ENCODE measurements around the gene FOXL3.

The FOXL3 gene

GRCh38 chr7:318878-319661 lies 29.1 kb downstream of the FOXL3 start:
- ATAC-seq (ENCODE audit: low read depth), result no peak
- Mint-ChIP-seq H3K27ac (no peak overlapping the region), H3K4me1 (no peaks in the 10 kb centered on the region), H3K36me3 (no peaks in the 10 kb centered on the region), H3K9me3 (peaks cover 4% of the 10 kb centered on the region), H3K27me3 (peaks cover 23% of the 10 kb centered on the region), H3K4me3 (no peak overlapping the region)
- no peak for DNase-seq (ENCODE audit: low spot score in 2 of 2)

GRCh38 chr7:320297-320696 lies 30.3 kb downstream of the FOXL3 start:
- no peak for DNase-seq (ENCODE audit: low spot score in 2 of 2)
- no peak overlapping the region for H3K4me3 Mint-ChIP-seq
- no peaks in the 10 kb centered on the region for H3K4me1 Mint-ChIP-seq
- no peak overlapping the region for H3K27ac Mint-ChIP-seq
- ATAC-seq (ENCODE audit: low read depth), result no peak
- no peaks in the 10 kb centered on the region for H3K36me3 Mint-ChIP-seq
- H3K9me3 Mint-ChIP-seq, result no peaks in the 10 kb centered on the region
- peaks cover 20% of the 10 kb centered on the region for H3K27me3 Mint-ChIP-seq

GRCh38 chr7:322111-322671 lies 32.2 kb downstream of the FOXL3 start:
- Mint-ChIP-seq H3K36me3 (peaks cover 2% of the 10 kb centered on the region), H3K4me3 (no peak overlapping the region), H3K9me3 (peaks cover 2% of the 10 kb centered on the region), H3K4me1 (no peaks in the 10 kb centered on the region), H3K27ac (no peak overlapping the region), H3K27me3 (peaks cover 18% of the 10 kb centered on the region)
- ATAC-seq (ENCODE audit: low read depth) (peak; percentile 97), DNase-seq (ENCODE audit: low spot score in 2 of 2) (peak; percentile 88 to 98)

GRCh38 chr7:322708-323111 lies 32.7 kb downstream of the FOXL3 start:
- no peak overlapping the region for H3K27ac Mint-ChIP-seq
- peaks cover 15% of the 10 kb centered on the region for H3K27me3 Mint-ChIP-seq
- H3K9me3 Mint-ChIP-seq, result peaks cover 2% of the 10 kb centered on the region
- H3K4me1 Mint-ChIP-seq, result no peaks in the 10 kb centered on the region
- peaks cover 2% of the 10 kb centered on the region for H3K36me3 Mint-ChIP-seq
- ATAC-seq (ENCODE audit: low read depth) (no peak), DNase-seq (ENCODE audit: low spot score in 2 of 2) (no peak)
- H3K4me3 Mint-ChIP-seq, result no peak overlapping the region

- no peaks in the 10 kb centered on the region for H3K4me1 Mint-ChIP-seq
- peaks cover 15% of the 10 kb centered on the region for H3K27me3 Mint-ChIP-seq
- DNase-seq (ENCODE audit: low spot score in 2 of 2) (no peak), ATAC-seq (ENCODE audit: low read depth) (no peak)
- no peak overlapping the region for H3K27ac Mint-ChIP-seq
- peaks cover 2% of the 10 kb centered on the region for H3K36me3 Mint-ChIP-seq
- H3K9me3 Mint-ChIP-seq, result peaks cover 2% of the 10 kb centered on the region
- no peak overlapping the region for H3K4me3 Mint-ChIP-seq
These were observed 33.4 kb downstream of the FOXL3 start for GRCh38 chr7:323410-323809.

- DNase-seq (ENCODE audit: low spot score in 2 of 2), result no peak
- H3K27ac Mint-ChIP-seq, result no peak overlapping the region
- H3K27me3 Mint-ChIP-seq, result peaks cover 12% of the 10 kb centered on the region
- H3K36me3 Mint-ChIP-seq, result peaks cover 2% of the 10 kb centered on the region
- no peaks in the 10 kb centered on the region for H3K4me1 Mint-ChIP-seq
- H3K4me3 Mint-ChIP-seq, result no peak overlapping the region
- no peak for ATAC-seq (ENCODE audit: low read depth)
- H3K9me3 Mint-ChIP-seq, result peaks cover 2% of the 10 kb centered on the region
These were observed 34.0 kb downstream of the FOXL3 start for GRCh38 chr7:324011-324410.

- Mint-ChIP-seq H3K27me3 (peaks cover 4% of the 10 kb centered on the region), H3K4me1 (no peaks in the 10 kb centered on the region), H3K36me3 (peaks cover 2% of the 10 kb centered on the region), H3K27ac (no peak overlapping the region), H3K4me3 (no peak overlapping the region), H3K9me3 (peaks cover 2% of the 10 kb centered on the region)
- no peak for ATAC-seq (ENCODE audit: low read depth)
- no peak for DNase-seq (ENCODE audit: low spot score in 2 of 2)
These were observed 35.3 kb downstream of the FOXL3 start for GRCh38 chr7:325051-325798.

- H3K4me3 Mint-ChIP-seq, result no peak overlapping the region
- peaks cover 2% of the 10 kb centered on the region for H3K9me3 Mint-ChIP-seq
- DNase-seq (ENCODE audit: low spot score in 2 of 2) (no peak), ATAC-seq (ENCODE audit: low read depth) (no peak)
- no peaks in the 10 kb centered on the region for H3K4me1 Mint-ChIP-seq
- H3K36me3 Mint-ChIP-seq, result peaks cover 2% of the 10 kb centered on the region
- no peak overlapping the region for H3K27ac Mint-ChIP-seq
- H3K27me3 Mint-ChIP-seq, result peaks cover 6% of the 10 kb centered on the region
These were observed 35.8 kb downstream of the FOXL3 start for GRCh38 chr7:325811-326210.

GRCh38 chr7:326273-326672 lies 36.3 kb downstream of the FOXL3 start:
- DNase-seq (ENCODE audit: low spot score in 2 of 2), result no peak
- peaks cover 2% of the 10 kb centered on the region for H3K9me3 Mint-ChIP-seq
- no peaks in the 10 kb centered on the region for H3K4me1 Mint-ChIP-seq
- ATAC-seq (ENCODE audit: low read depth), result no peak
- peaks cover 2% of the 10 kb centered on the region for H3K36me3 Mint-ChIP-seq
- no peak overlapping the region for H3K4me3 Mint-ChIP-seq
- no peak overlapping the region for H3K27ac Mint-ChIP-seq
- H3K27me3 Mint-ChIP-seq, result peaks cover 10% of the 10 kb centered on the region

GRCh38 chr7:326809-327232 lies 36.9 kb downstream of the FOXL3 start:
- Mint-ChIP-seq H3K27me3 (peaks cover 10% of the 10 kb centered on the region), H3K36me3 (peaks cover 2% of the 10 kb centered on the region), H3K4me1 (no peaks in the 10 kb centered on the region), H3K27ac (no peak overlapping the region), H3K4me3 (no peak overlapping the region), H3K9me3 (peaks cover 2% of the 10 kb centered on the region)
- ATAC-seq (ENCODE audit: low read depth) (no peak), DNase-seq (ENCODE audit: low spot score in 2 of 2) (no peak)

GRCh38 chr7:327233-327931 lies 37.4 kb downstream of the FOXL3 start:
- Mint-ChIP-seq H3K4me1 (no peaks in the 10 kb centered on the region), H3K4me3 (no peak overlapping the region), H3K27me3 (peaks cover 10% of the 10 kb centered on the region), H3K9me3 (peaks cover 2% of the 10 kb centered on the region), H3K36me3 (peaks cover 2% of the 10 kb centered on the region), H3K27ac (no peak overlapping the region)
- no peak for DNase-seq (ENCODE audit: low spot score in 2 of 2)
- no peak for ATAC-seq (ENCODE audit: low read depth)

GRCh38 chr7:327991-328702 lies 38.2 kb downstream of the FOXL3 start:
- no peak overlapping the region for H3K4me3 Mint-ChIP-seq
- H3K36me3 Mint-ChIP-seq, result peaks cover 2% of the 10 kb centered on the region
- H3K27me3 Mint-ChIP-seq, result peaks cover 10% of the 10 kb centered on the region
- H3K4me1 Mint-ChIP-seq, result no peaks in the 10 kb centered on the region
- no peak overlapping the region for H3K27ac Mint-ChIP-seq
- DNase-seq (ENCODE audit: low spot score in 2 of 2), result no peak
- ATAC-seq (ENCODE audit: low read depth), result no peak
- H3K9me3 Mint-ChIP-seq, result peaks cover 2% of the 10 kb centered on the region

- Mint-ChIP-seq H3K4me1 (peaks cover 6% of the 10 kb centered on the region), H3K27ac (no peak overlapping the region), H3K36me3 (peaks cover 2% of the 10 kb centered on the region), H3K9me3 (peaks cover 6% of the 10 kb centered on the region), H3K27me3 (peaks cover 16% of the 10 kb centered on the region), H3K4me3 (no peak overlapping the region)
- DNase-seq (ENCODE audit: low spot score in 2 of 2) (no peak), ATAC-seq (ENCODE audit: low read depth) (no peak)
These were observed 39.8 kb downstream of the FOXL3 start for GRCh38 chr7:329691-330281.
